WI38 (cell line): Measurements from ENCODE around the gene A3GALT2.

Experiments
- H3K4me3 ChIP-seq: 2 replicates; pipeline ENCODE4 v1.5.1; 2011; ENCODE audit warnings: low read depth, mild to moderate bottlenecking, control low read depth, low read length
- CTCF ChIP-seq: IDR thresholded peaks from 2 replicates; pipeline ENCODE4 v1.5.1; 2012; ENCODE audit warnings: low read depth, mild to moderate bottlenecking, control low read depth, low read length

Gene A3GALT2

GRCh38 chr1:33257772-33258712, 62.9 kb downstream of the A3GALT2 start:
- no peak for TF ChIP-seq CTCF
- H3K4me3 ChIP-seq = peak overlapping the region; percentile 78

GRCh38 chr1:33257207-33257771, 63.6 kb downstream of the A3GALT2 start:
- peak overlapping the region; percentile 78 for H3K4me3 ChIP-seq
- TF ChIP-seq CTCF = no peak
